Panc1 (cell line): ENCODE results near the gene UGT1A6.

Experiments used
- POLR2AphosphoS5 ChIP-seq: IDR thresholded peaks from 2 replicates; pipeline ENCODE4 v1.6.1; 2012; ENCODE audit warnings: mild to moderate bottlenecking, low read depth, low read length, moderate library complexity
- SIN3A ChIP-seq: IDR thresholded peaks from 2 replicates; pipeline ENCODE4 v1.6.1; 2012; ENCODE audit warnings: low read depth, mild to moderate bottlenecking, low read length, moderate library complexity, borderline replicate concordance; ENCODE audit not compliant: insufficient read depth
- TCF7L2 ChIP-seq: IDR thresholded peaks from 2 replicates; pipeline ENCODE4 v1.6.1; 2011; ENCODE audit warnings: mild to moderate bottlenecking, low read depth, low read length, inconsistent platforms
- TF ChIP-seq, protein P1 (sequence below): fragments of 450-650 bp; IDR thresholded peaks from 2 replicates; pipeline ENCODE4 v1.5.1; 2017; ENCODE audit warnings: mild to moderate bottlenecking
- TF ChIP-seq, protein P2 (sequence below), 2 experiments: IDR thresholded peaks; 2 replicates each; pipeline ENCODE4 v1.6.1; 2011 to 2012; ENCODE audit warnings: low read depth in 2 of 2, control low read depth in 1 of 2, low read length in 1 of 2, mild to moderate bottlenecking in 1 of 2, moderate library complexity in 1 of 2; ENCODE audit not compliant: insufficient read depth in 1 of 2

DNA sequence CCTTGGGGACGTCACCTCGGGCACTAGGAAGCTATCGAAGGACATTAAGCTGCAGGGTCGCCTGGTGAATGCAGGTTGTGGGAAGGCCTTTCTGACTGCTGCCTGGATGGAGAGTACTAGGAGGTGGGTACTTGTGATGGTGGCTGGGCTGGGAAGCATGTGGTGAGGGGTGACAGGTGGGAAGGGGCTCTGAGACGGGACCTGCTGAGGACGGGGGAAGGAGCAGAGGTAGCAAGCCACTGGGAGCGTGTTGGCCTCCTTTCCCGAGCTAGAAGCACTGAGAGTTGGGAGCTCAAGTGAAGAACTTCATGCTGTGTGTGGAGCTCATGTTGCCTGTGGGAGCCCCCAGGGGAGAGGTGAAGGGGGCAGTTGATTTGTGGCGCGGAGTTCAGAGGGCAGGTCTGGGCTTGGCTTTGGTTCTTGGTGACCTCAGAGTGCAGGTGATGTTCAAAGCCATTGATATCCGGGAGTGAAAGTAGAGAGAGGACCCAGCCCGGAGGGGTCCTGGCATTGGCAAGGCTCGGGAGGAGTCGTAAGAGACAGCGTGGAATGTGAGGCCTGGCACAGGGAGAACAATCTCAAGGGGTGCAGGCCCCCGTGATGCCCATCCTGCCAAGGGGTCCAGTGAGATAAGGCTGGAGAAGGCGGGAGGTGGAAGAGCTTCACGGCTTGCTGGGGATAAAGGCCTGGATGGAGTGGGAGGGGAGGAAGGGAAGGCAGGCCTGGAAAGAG lies 98.6 kb downstream of the UGT1A6 start:
- TF ChIP-seq, protein P1, sequence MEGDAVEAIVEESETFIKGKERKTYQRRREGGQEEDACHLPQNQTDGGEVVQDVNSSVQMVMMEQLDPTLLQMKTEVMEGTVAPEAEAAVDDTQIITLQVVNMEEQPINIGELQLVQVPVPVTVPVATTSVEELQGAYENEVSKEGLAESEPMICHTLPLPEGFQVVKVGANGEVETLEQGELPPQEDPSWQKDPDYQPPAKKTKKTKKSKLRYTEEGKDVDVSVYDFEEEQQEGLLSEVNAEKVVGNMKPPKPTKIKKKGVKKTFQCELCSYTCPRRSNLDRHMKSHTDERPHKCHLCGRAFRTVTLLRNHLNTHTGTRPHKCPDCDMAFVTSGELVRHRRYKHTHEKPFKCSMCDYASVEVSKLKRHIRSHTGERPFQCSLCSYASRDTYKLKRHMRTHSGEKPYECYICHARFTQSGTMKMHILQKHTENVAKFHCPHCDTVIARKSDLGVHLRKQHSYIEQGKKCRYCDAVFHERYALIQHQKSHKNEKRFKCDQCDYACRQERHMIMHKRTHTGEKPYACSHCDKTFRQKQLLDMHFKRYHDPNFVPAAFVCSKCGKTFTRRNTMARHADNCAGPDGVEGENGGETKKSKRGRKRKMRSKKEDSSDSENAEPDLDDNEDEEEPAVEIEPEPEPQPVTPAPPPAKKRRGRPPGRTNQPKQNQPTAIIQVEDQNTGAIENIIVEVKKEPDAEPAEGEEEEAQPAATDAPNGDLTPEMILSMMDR = no peak
- TF ChIP-seq, protein P2, sequence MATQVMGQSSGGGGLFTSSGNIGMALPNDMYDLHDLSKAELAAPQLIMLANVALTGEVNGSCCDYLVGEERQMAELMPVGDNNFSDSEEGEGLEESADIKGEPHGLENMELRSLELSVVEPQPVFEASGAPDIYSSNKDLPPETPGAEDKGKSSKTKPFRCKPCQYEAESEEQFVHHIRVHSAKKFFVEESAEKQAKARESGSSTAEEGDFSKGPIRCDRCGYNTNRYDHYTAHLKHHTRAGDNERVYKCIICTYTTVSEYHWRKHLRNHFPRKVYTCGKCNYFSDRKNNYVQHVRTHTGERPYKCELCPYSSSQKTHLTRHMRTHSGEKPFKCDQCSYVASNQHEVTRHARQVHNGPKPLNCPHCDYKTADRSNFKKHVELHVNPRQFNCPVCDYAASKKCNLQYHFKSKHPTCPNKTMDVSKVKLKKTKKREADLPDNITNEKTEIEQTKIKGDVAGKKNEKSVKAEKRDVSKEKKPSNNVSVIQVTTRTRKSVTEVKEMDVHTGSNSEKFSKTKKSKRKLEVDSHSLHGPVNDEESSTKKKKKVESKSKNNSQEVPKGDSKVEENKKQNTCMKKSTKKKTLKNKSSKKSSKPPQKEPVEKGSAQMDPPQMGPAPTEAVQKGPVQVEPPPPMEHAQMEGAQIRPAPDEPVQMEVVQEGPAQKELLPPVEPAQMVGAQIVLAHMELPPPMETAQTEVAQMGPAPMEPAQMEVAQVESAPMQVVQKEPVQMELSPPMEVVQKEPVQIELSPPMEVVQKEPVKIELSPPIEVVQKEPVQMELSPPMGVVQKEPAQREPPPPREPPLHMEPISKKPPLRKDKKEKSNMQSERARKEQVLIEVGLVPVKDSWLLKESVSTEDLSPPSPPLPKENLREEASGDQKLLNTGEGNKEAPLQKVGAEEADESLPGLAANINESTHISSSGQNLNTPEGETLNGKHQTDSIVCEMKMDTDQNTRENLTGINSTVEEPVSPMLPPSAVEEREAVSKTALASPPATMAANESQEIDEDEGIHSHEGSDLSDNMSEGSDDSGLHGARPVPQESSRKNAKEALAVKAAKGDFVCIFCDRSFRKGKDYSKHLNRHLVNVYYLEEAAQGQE (IDR thresholded peaks at IDR 0.05; ENCODE audit: insufficient read depth in 1 of 2, low read depth in 2 of 2, low read length in 1 of 2) = no peak
- TF ChIP-seq POLR2AphosphoS5 (no peak), SIN3A (no peak), TCF7L2 (no peak)
